NT2/D1 (cell line): Measurements from ENCODE around the gene NEU2.

Experiments
- YY1 ChIP-seq: IDR thresholded peaks from 2 replicates; pipeline ENCODE4 v1.6.1; 2011; ENCODE audit not compliant: insufficient read length, insufficient read depth
- ZNF274 ChIP-seq: IDR thresholded peaks from 2 replicates; pipeline ENCODE4 v1.6.1; 2011; ENCODE audit warnings: mild to moderate bottlenecking, low read depth, low read length

DNA sequence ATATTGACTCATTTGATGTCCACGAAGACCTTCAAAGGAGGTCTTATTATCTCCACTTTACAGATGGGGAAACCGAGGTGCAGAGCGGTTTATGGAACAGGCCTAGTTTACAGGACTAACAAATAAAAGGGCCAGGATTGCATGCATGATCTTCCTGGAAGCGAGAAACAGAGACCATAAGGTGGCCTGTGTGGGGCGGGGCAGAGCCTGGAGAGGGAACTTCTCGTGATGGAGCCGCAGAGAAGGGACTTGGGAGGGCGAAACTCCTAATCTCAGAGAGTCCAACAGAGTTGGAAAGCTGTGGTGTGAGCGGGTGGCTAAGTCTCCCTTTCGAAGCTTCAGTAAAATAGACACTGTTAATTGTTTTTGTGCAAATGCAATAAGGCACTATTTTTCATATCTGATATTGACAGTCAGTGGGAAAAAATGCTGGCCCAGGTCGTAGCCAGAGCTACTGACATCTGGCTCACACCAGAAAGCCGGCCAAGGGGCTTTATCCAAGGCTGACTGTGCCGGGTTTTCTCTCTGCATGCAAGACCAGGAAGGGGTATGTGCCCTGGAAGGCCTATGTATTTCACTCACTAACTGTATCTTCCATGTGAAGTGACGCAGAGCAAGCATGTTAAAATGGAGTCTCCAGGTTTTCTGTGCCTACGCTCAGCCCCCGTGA lies 32.2 kb downstream of the NEU2 start:
- TF ChIP-seq ZNF274 (no peak), YY1 (no peak)
